IMR-90 (cell line): ENCODE results near the gene CBX5. TPM values are rescaled to one million over a fixed set of nuclear protein-coding genes. Genes with fewer than 3 reads are reported as not detected.

ENCODE experiments used
- ATAC-seq: fragments of 200-7000 bp; cut with Tn5 transposase; 2 replicates; pipeline ENCODE4 v1.9.1; 2020; ENCODE audit warnings: low read depth, mild to moderate bottlenecking, moderate library complexity
- BruUV-seq: library from RNA; stranded (reverse); fragments of 400-500 nt; replicated peaks from 2 replicates; lab custom pipeline; 2021; lab: Mats Ljungman, UMichigan
- CTCF ChIA-PET: fragments of 300-600 bp; formaldehyde crosslinking; extraction: SDS; loops from one replicate; lab custom pipeline; 2021; ENCODE audit warnings: antibody characterized with exemption; lab: Yijun Ruan, JAX
- POLR2A ChIA-PET: fragments of 300-600 bp; sonication (Branson Sonifier 250); formaldehyde crosslinking; loops from one replicate; lab custom pipeline; 2022; ENCODE audit warnings: antibody characterized with exemption; ENCODE audit not compliant: unreplicated experiment; lab: Charles Lee
- DNase-seq: peaks from one replicate; pipeline ENCODE4 v3.0.0; 2013
- H2AFZ ChIP-seq: replicated peaks from 2 replicates; pipeline ENCODE3; 2013; ENCODE audit warnings: low read length, mild to moderate bottlenecking; ENCODE audit not compliant: poor library complexity
- H2AK5ac ChIP-seq: 2 replicates; pipeline ENCODE4 v1.6.1; 2013; ENCODE audit warnings: low read depth, low read length, inconsistent platforms
- H2AK9ac ChIP-seq: replicated peaks from 2 replicates; pipeline ENCODE3; 2013; ENCODE audit warnings: mild to moderate bottlenecking, low read depth, low read length, moderate library complexity; ENCODE audit not compliant: poor library complexity
- H2BK120ac ChIP-seq: 2 replicates; pipeline ENCODE4 v1.6.1; 2013; ENCODE audit warnings: low read depth, low read length, inconsistent platforms
- H2BK15ac ChIP-seq: 3 replicates; pipeline ENCODE4 v1.6.1; 2013; ENCODE audit warnings: low read depth, low read length, inconsistent platforms
- H2BK20ac ChIP-seq: 2 replicates; pipeline ENCODE4 v1.6.1; 2013; ENCODE audit warnings: low read depth, mild to moderate bottlenecking, inconsistent platforms, low read length, moderate library complexity
- H2BK5ac ChIP-seq: 2 replicates; pipeline ENCODE4 v1.6.1; 2013; ENCODE audit warnings: mild to moderate bottlenecking, low read depth, low read length, inconsistent platforms; ENCODE audit not compliant: poor library complexity, severe bottlenecking
- H3K14ac ChIP-seq: replicated peaks from 2 replicates; pipeline ENCODE4 v1.6.1; 2013; ENCODE audit warnings: low read depth, low read length, inconsistent platforms
- H3K18ac ChIP-seq: 2 replicates; pipeline ENCODE4 v1.6.1; 2013; ENCODE audit warnings: low read depth, low read length, control low read depth
- H3K23ac ChIP-seq: 2 replicates; pipeline ENCODE4 v1.6.1; 2013; ENCODE audit warnings: low read depth, low read length, inconsistent platforms
- H3K27ac ChIP-seq: 2 replicates; pipeline ENCODE4 v1.5.1; 2013; ENCODE audit warnings: mild to moderate bottlenecking, control low read depth, low read length; ENCODE audit not compliant: insufficient read depth
- H3K27me3 ChIP-seq: 2 replicates; pipeline ENCODE4 v1.6.1; 2013; ENCODE audit warnings: low read length; ENCODE audit not compliant: control insufficient read depth, insufficient read depth
- H3K36me3 ChIP-seq: 2 replicates; pipeline ENCODE4 v1.6.1; 2013; ENCODE audit warnings: low read length, mixed read lengths; ENCODE audit not compliant: control insufficient read depth, insufficient read depth
- H3K4ac ChIP-seq: 2 replicates; pipeline ENCODE4 v1.6.1; 2013; ENCODE audit warnings: low read depth, low read length, inconsistent platforms
- H3K4me1 ChIP-seq: 2 replicates; pipeline ENCODE4 v1.6.1; 2013; ENCODE audit warnings: low read length, mixed read lengths; ENCODE audit not compliant: control insufficient read depth, insufficient read depth
- H3K4me2 ChIP-seq: 2 replicates; pipeline ENCODE4 v1.6.1; 2013; ENCODE audit warnings: low read depth, mild to moderate bottlenecking, control low read depth, low read length, moderate library complexity
- H3K4me3 ChIP-seq: 2 replicates; pipeline ENCODE4 v1.5.1; 2013; ENCODE audit warnings: low read depth, mild to moderate bottlenecking, control low read depth, low read length, moderate library complexity; ENCODE audit not compliant: insufficient read depth
- H3K56ac ChIP-seq: 2 replicates; pipeline ENCODE4 v1.6.1; 2013; ENCODE audit warnings: low read length, inconsistent platforms; ENCODE audit not compliant: insufficient read depth; ENCODE audit errors: extremely low read depth
- H3K79me1 ChIP-seq, 2 experiments: 2 replicates each; pipeline ENCODE4 v1.6.1; 2013; ENCODE audit warnings: low read length in 2 of 2, inconsistent platforms in 1 of 2, low read depth in 1 of 2
- H3K9ac ChIP-seq: 2 replicates; pipeline ENCODE4 v1.6.1; 2013; ENCODE audit warnings: low read depth, low read length, control low read depth
- H3K9me1 ChIP-seq: 2 replicates; pipeline ENCODE4 v1.6.1; 2013; ENCODE audit warnings: low read length, inconsistent platforms; ENCODE audit not compliant: insufficient read depth
- H3K9me3 ChIP-seq: 2 replicates; pipeline ENCODE4 v1.6.1; 2013; ENCODE audit warnings: low read length; ENCODE audit not compliant: control insufficient read depth, insufficient read depth
- H4K20me1 ChIP-seq: 2 replicates; pipeline ENCODE4 v1.6.1; 2013; ENCODE audit warnings: low read length, inconsistent platforms; ENCODE audit not compliant: insufficient read depth
- H4K5ac ChIP-seq: 2 replicates; pipeline ENCODE4 v1.6.1; 2013; ENCODE audit warnings: mild to moderate bottlenecking, low read depth, low read length, control low read depth
- H4K8ac ChIP-seq, 2 experiments: 2 replicates each; pipeline ENCODE4 v1.6.1; 2013; ENCODE audit warnings: low read depth in 2 of 2, low read length in 2 of 2, control low read depth in 1 of 2, inconsistent platforms in 1 of 2
- H4K91ac ChIP-seq: 2 replicates; pipeline ENCODE4 v1.6.1; 2013; ENCODE audit warnings: low read depth, low read length, inconsistent platforms; ENCODE audit not compliant: insufficient read depth
- BHLHE40 ChIP-seq: fragments of 150-350 bp; IDR thresholded peaks from 2 replicates; pipeline ENCODE4 v1.6.1; 2016; ENCODE audit warnings: mild to moderate bottlenecking, low read depth, low read length
- CEBPB ChIP-seq: IDR thresholded peaks from 2 replicates; pipeline ENCODE4 v1.6.1; 2012; ENCODE audit warnings: low read depth, low read length, improper control_type of control experiment
- CHD1 ChIP-seq: IDR thresholded peaks from 2 replicates; pipeline ENCODE4 v1.6.1; 2012; ENCODE audit warnings: low read depth, low read length, improper control_type of control experiment
- CTCF ChIP-seq: conservative IDR thresholded peaks from 2 replicates; pipeline ENCODE4 v1.5.1; 2012; ENCODE audit warnings: mild to moderate bottlenecking, low read depth, low read length, improper control_type of control experiment
- ELK1 ChIP-seq: fragments of 150-350 bp; IDR thresholded peaks from 2 replicates; pipeline ENCODE4 v1.6.1; 2016; ENCODE audit warnings: low read depth, mild to moderate bottlenecking, low read length, moderate library complexity, borderline replicate concordance
- FOS ChIP-seq: fragments of 150-350 bp; IDR thresholded peaks from 2 replicates; pipeline ENCODE4 v1.6.1; 2016; ENCODE audit warnings: low read depth, low read length
- MAFK ChIP-seq: IDR thresholded peaks from 2 replicates; pipeline ENCODE4 v1.6.1; 2012; ENCODE audit warnings: low read depth, low read length, improper control_type of control experiment
- MAZ ChIP-seq: IDR thresholded peaks from 2 replicates; pipeline ENCODE4 v1.6.1; 2012; ENCODE audit warnings: low read depth, mild to moderate bottlenecking, low read length, improper control_type of control experiment, moderate library complexity, borderline replicate concordance
- MXI1 ChIP-seq: IDR thresholded peaks from 2 replicates; pipeline ENCODE4 v1.6.1; 2012; ENCODE audit warnings: low read depth, mild to moderate bottlenecking, low read length, moderate library complexity, borderline replicate concordance
- NFE2L2 ChIP-seq: fragments of 150-350 bp; IDR thresholded peaks from 2 replicates; pipeline ENCODE4 v1.6.1; 2016; ENCODE audit warnings: low read depth, mild to moderate bottlenecking, low read length
- POLR2A ChIP-seq: IDR thresholded peaks from 2 replicates; pipeline ENCODE4 v1.6.1; 2012; ENCODE audit warnings: mild to moderate bottlenecking, low read depth, low read length
- RAD21 ChIP-seq: IDR thresholded peaks from 2 replicates; pipeline ENCODE4 v1.6.1; 2012; ENCODE audit warnings: low read length, improper control_type of control experiment
- RCOR1 ChIP-seq: IDR thresholded peaks from 2 replicates; pipeline ENCODE4 v1.6.1; 2012; ENCODE audit warnings: mild to moderate bottlenecking, low read length, improper control_type of control experiment; ENCODE audit not compliant: insufficient replicate concordance
- RFX5 ChIP-seq: IDR thresholded peaks from 2 replicates; pipeline ENCODE4 v1.8.0; 2012; ENCODE audit warnings: low read depth, mild to moderate bottlenecking, low read length, moderate library complexity
- SMC3 ChIP-seq: fragments of 150-350 bp; IDR thresholded peaks from 2 replicates; pipeline ENCODE4 v1.6.1; 2016; ENCODE audit warnings: low read depth, mild to moderate bottlenecking, antibody characterized with exemption, low read length, moderate library complexity
- USF2 ChIP-seq: fragments of 150-350 bp; IDR thresholded peaks from 2 replicates; pipeline ENCODE4 v1.6.1; 2017; ENCODE audit warnings: mild to moderate bottlenecking, antibody characterized with exemption, low read length, low read depth
- WGBS, 2 experiments: methylation state at CpG; one replicate each; pipeline versions ENCODE4 v1.1.5 to v1.1.7; 2013; ENCODE audit warnings: missing lambda C conversion rate in 2 of 2; ENCODE audit not compliant: insufficient read length in 1 of 2; ENCODE audit errors: extremely low coverage in 2 of 2; 5-methylcytosine and 5-hydroxymethylcytosine counted together
- dilution Hi-C: fragments of 300-500 bp; cut with HindIII; formaldehyde crosslinking; loops from one replicate; pipeline ENCODE4 v1.14.3; 2018; ENCODE audit warnings: low sequenced_read_pairs; ENCODE audit not compliant: unreplicated experiment
- in situ Hi-C: fragments of 300-500 bp; cut with MboI; formaldehyde crosslinking; loops from 3 replicates; pipeline ENCODE4 v1.14.3; 2019; ENCODE audit warnings: low sequenced_read_pairs, inconsistent platforms, mixed read lengths
- intact Hi-C: fragments of 100-400 bp; cut with micrococcal nuclease; formaldehyde crosslinking; loops from 2 replicates; pipeline ENCODE4 v1.10.0; 2022
- polyA plus RNA-seq, 3 experiments: library from polyadenylated mRNA; depleted of rRNA; stranded (reverse); fragments of >200 nt; gene quantifications; 2 replicates each; pipeline ENCODE4 v1.2.3, GENCODE V29; 2012; ENCODE audit warnings: low replicate concordance in 1 of 3
- total RNA-seq: library from RNA; depleted of rRNA; stranded (reverse); fragments of >200 nt; gene quantifications from 2 replicates; pipeline ENCODE4 v1.2.3, GENCODE V29; 2012

The CBX5 gene
- total and polyA plus RNA-seq, 2 of the 4 experiments (the other 2 are of a cell fraction): 18.0 to 40.9 TPM

GRCh38 chr12:54195080-54195736, 84.7 kb downstream of the CBX5 start:
- Histone ChIP-seq H3K9me3 (no peaks in the 10 kb centered on the region), H2AFZ (peak overlapping the region; percentile 52), H4K20me1 (no peaks in the 10 kb centered on the region), H3K14ac (no peak overlapping the region), H3K79me1 (no peaks in the 10 kb centered on the region), H3K27ac (no peak overlapping the region), H2BK120ac (no peak overlapping the region), H3K27me3 (peaks cover 26% of the 10 kb centered on the region), H2BK15ac (no peak overlapping the region), H2BK5ac (no peak overlapping the region), H4K8ac (no peak overlapping the region), H3K18ac (no peak overlapping the region), H3K4me2 (no peak overlapping the region), H2BK20ac (no peak overlapping the region), H3K36me3 (no peaks in the 10 kb centered on the region), H3K9me1 (no peaks in the 10 kb centered on the region; the same call in 1 of the 2 replicates), H4K5ac (no peak overlapping the region), H3K23ac (no peak overlapping the region), H3K9ac (no peak overlapping the region), H2AK9ac (no peak overlapping the region), H3K4ac (no peak overlapping the region), H3K4me1 (peaks cover 2% of the 10 kb centered on the region), H4K91ac (no peak overlapping the region), H2AK5ac (no peak overlapping the region), H3K56ac (no peak overlapping the region), H3K4me3 (no peak overlapping the region)
- no TSS peak for BruUV-seq
- WGBS, 2 experiments: no CpG with 5 or more reads among the region's 4 CpGs
- ChIA-PET POLR2A (no interaction called here), CTCF (interaction anchor here (1.6 kb wide), 1 partner anchor 189 kb away, joined by 3 read pairs; no protein-coding TSS in a partner anchor)
- dilution Hi-C loops: no loop called here
- in situ Hi-C loops: loop anchor here (10.0 kb wide), 1 partner anchor 490 kb away; no protein-coding TSS in a partner anchor
- TF ChIP-seq ELK1 (no peak), RAD21 (no peak), BHLHE40 (no peak), MAFK (no peak), RCOR1 (no peak), MAZ (no peak), NFE2L2 (no peak), CEBPB (no peak), SMC3 (no peak), POLR2A (no peak), CHD1 (no peak), RFX5 (no peak), FOS (no peak), USF2 (no peak), CTCF (no peak), MXI1 (no peak)
- intact Hi-C loops: no loop called here
- ATAC-seq (no peak), DNase-seq (no peak)
